Mammary epithelial cell (primary cell): ENCODE data around the gene ALKBH4.
"Not testable (repeated sequence)": the region's sequence is repeated elsewhere in the genome, so short reads cannot be mapped to it uniquely, and the experiment has no call there.

Source experiments
- CTCF ChIP-seq, 2 donors: IDR thresholded peaks in 1 of 2; conservative IDR thresholded peaks in 1 of 2; 2 replicates each; pipeline ENCODE4 v1.5.1; 2011 to 2012; ENCODE audit warnings: inconsistent platforms in 2 of 2, low read length in 2 of 2, mild to moderate bottlenecking in 2 of 2, control low read depth in 1 of 2, low read depth in 1 of 2; ENCODE audit not compliant: insufficient read depth in 1 of 2; ENCODE audit errors: extremely low read depth in 1 of 2
- EZH2 ChIP-seq: IDR thresholded peaks from 2 replicates; pipeline ENCODE4 v1.6.1; 2012; ENCODE audit warnings: low read length, inconsistent platforms, borderline replicate concordance

DNA sequence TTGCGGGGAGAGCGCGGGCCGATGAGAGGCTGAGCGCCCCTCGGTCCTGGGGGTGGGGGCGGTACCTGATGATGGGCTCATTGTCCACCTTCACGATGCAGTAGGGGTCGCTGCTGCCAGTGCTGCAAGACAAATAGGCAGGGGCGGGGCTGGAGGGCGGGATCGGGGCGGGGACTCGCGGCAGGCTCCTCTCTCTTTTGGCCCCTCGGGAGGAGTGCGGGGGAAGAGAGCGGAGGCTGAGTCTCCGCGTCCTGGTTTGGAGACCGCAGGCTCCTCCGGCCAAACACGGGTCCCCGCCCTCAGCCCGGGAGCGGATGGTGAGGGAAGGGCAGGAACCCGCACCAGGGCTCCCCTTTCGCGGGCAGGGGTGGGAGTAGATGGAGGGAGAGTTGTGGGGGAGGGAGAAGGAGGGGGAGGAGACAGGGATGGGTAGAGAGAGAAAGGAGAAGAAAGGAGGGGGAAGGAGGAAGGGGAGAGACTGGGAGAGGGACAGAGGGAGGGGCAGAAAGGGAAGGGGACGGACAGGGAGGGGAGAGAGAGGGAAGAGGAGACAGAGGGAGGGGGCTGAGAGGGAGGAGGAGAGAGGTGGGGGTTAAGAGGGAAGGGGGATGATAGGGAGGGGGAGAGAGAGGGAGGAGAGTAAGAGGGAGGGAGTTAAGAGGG, 47.3 kb upstream of the ALKBH4 start:
- TF ChIP-seq CTCF (conservative IDR thresholded peaks at IDR 0.05 in 1 of 2, IDR thresholded peaks at IDR 0.05 in 1 of 2; ENCODE audit: extremely low read depth in 1 of 2, insufficient read depth in 1 of 2, low read depth in 1 of 2, low read length in 2 of 2); EZH2: not testable (repeated sequence)
